Activated gamma-delta T cell treated with anti-CD3 and anti-CD28 coated beads, Interleukin-2, amount 50 U/mL, for 16 hours (primary cell): ENCODE data around the gene CARHSP1.
"Not testable (repeated sequence)": the region's sequence is repeated elsewhere in the genome, so short reads cannot be mapped to it uniquely, and the experiment has no call there.

Experiments used
- DNase-seq: peaks from one replicate; pipeline ENCODE4 v3.0.0-alpha.2; 2020; ENCODE audit warnings: low read depth

Gene CARHSP1

DNA sequence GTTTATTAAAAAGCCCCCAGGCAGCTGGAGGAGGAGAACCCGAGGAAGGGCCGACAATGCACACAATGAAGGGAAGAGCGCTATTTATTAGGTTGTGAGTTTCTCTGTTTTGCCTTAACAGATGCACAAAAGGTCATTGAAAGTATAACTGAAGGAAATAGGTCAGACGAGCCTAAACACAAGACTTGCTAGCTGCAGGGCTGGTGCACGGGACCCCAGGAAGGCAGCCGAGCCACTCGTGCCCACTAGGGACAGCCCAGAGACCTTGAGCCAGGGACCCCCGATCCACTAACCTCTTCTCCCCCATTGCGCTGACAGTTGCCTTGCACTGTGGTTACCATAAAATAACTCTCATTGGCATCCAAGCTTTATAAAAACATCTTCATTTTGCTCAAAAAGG lies 24.6 kb upstream of the CARHSP1 start:
- no peak for DNase-seq

DNA sequence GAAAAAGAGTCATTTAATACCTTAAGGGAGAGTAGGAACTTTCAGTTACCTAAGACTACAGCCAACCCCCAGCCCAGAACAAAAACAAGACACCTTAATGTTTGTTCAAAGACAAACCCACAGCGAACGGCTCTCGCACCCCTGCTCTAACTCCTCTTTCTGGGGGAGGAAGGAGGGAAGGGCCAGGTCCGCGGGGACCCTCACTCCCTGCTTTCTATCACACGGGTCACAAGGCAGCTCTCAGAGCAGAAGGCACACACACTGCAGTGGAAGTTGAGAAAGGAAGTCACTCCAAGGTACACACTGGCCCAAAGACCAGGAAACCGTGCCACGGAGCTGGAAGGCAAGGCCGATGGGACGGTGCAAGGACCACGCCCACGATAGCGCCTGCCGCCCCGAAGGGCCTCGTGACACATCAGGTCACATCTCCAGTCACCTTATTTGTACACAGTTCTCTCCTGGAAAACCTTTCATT lies 23.3 kb upstream of the CARHSP1 start:
- DNase-seq: no peak

DNA sequence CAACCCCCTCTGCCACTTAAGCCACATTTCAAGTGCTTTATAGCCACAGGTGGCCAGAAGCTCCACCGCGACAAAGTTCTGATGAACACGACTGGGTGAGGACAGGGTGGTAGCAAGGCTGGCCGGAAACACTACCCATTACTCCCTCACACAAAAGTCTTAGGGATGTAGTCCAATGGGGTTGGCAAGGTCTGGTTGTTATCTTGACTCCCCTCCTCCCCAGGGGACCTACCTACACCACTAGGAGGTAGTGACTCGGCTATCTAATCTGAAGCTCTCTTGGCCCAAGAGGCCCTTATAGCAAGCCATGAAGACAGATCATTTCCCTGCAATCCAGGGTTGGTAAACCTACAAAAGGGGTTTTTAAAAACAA lies 21.7 kb upstream of the CARHSP1 start:
- DNase-seq: no peak

DNA sequence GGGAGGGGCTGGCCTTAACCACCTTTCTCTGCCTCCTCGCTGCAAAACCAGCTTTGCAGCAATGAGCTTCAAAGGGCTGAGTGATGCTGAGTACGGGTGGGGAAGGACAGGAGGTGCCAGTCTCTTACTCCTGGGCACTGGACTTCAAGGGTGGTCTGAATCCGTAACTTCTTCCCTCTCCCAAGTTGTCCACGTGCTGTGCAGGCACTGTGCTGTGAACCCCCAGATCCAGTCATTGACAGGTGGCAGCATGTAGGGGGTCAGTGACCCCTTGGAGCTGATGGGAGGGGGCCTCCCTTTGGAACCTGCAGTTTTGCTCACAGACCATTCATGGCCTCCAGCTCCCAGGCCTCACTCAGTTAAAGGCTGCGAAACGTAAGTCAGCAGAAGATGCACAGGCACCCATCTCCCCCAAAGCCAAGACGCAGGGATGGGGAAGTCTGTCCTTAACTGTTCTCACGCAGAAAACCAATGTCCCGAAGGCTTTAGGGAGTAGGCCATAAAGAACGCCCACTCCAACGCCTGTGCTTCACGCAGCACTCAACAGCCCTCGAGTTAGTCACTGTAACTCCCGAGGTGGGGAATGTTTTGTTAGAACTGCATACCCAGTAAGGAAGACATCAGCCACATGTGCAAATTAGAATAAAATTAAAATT lies 21.2 kb upstream of the CARHSP1 start:
- DNase-seq: no peak

DNA sequence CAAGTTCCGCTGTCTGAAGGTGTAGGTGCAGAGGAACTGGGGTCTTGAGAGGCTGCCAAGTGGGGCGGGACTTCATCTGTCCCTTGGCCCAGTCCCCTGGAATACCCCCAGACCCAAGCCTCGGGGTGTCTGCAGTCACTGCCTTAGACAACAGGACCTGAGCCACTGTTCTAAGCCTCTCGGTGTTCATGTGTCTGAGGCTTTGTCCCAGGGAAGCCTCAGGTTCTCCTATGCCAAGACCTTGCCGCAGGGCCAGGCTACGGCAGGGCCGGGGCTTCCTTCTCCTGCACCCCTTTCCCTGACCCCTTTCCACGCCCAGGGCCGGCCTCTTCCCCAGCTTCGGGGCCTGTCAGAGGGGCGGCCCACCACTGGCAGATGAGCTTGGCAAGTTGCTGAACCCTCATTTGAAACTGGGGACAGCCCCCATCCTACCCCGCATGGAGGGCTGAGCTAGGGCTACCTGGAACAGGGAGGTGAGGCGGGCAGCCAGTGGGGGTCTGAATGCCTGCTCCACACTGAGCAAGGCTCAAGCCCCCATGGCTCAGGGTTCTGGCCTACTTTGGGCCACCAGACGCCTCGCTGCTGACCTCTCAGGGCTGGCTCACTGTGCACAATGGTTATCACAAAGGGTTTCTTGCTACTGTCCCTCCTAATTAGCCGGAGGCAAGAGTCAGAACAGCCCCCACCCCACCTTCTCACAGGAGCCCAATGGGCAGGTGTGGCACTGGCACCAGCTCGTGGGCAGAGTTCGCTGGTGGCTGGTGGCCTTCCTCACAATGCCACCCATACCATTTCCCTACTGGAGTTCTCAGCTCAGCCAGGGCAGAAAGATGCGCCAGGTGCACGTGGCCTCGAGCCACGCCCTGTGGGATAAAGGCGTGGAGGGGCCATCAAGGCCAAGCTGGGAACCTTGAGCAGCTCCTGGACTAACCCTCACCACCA lies 20.4 kb upstream of the CARHSP1 start:
- no peak for DNase-seq

DNA sequence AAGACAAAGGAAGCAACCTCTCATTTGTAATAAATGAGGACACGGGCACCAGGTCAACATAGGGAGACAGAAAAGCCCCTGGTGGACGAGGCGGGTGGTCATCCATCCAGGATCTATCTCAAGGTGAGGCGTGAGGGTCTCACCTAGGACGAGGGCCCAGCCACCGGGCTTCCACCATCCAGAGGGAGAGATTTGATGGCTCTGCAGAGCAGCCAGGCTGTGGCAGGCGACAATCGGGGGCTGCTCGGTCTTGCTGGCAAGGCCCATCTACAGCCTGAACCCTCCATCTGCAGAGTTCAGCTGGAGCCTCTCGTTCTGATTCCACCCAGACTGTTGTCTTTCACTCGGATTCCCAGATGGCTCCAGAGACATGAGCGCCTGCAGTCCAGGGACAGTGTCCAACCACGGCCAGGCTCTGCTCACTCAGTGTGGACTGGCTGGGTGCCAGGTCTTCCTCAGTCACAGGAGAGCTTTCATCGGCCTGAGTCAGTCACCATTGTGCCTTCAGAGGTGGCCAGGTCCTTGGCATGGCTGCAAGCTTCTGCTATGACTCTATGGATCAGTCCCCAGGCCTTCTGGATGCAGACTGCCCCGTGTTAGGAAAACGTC lies 19.2 kb upstream of the CARHSP1 start:
- no peak for DNase-seq

DNA sequence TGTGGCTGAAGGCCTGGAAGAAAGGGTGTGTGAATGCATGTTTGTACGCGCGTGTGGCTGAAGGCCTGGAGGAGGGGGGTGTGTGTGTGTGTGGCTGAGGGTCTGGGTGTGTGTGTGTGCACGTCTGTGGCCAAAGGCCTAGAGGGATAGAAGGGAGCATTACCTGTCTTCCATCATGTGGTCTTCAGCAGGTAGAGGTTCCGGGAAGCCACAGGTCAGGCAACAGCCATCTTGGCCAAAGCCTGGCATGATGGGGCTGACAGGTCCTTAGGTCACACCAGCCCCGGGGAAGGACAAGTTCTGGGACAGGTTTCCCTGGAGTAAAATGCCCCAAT lies 18.6 kb upstream of the CARHSP1 start:
- no peak for DNase-seq

DNA sequence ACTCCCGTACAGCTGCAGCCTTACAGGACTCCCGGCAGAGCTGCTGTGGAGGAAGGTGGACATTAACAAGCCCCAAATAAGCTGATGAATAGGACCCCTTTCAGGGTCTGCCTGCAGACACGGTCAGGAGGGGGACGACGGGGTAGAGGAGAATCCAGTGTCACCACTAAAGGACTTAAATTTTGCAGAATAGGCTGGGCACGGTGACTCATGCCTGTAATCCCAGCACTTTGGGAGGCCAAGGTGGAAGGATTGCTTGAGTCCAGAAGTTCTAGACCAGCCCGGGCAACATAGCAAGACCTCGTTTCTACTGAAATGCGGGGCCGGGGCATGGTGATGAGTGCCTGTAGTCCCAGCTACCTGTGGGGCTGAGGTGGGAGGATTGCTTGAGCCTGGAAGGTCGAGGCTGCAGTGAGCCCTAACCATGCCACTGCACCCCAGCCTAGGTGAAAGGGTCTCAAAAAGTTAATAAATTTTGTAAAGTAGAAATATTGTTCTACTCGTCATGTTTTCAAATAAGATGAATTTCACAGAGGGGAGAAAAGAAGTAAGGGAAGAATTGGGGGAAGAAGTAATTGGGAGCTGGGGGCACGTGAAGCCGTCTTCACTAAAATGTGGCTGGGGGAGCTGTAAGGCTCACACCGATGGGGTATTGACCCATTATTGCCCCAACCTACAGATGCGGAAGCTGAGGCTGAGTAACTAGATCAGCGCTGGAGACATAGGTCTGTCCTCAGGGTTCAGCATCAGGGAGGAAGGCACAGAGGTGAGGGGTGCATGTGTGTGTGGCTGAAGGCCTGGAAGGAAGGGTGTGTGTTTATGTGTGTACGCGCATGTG lies 18.0 kb upstream of the CARHSP1 start:
- DNase-seq: no peak

DNA sequence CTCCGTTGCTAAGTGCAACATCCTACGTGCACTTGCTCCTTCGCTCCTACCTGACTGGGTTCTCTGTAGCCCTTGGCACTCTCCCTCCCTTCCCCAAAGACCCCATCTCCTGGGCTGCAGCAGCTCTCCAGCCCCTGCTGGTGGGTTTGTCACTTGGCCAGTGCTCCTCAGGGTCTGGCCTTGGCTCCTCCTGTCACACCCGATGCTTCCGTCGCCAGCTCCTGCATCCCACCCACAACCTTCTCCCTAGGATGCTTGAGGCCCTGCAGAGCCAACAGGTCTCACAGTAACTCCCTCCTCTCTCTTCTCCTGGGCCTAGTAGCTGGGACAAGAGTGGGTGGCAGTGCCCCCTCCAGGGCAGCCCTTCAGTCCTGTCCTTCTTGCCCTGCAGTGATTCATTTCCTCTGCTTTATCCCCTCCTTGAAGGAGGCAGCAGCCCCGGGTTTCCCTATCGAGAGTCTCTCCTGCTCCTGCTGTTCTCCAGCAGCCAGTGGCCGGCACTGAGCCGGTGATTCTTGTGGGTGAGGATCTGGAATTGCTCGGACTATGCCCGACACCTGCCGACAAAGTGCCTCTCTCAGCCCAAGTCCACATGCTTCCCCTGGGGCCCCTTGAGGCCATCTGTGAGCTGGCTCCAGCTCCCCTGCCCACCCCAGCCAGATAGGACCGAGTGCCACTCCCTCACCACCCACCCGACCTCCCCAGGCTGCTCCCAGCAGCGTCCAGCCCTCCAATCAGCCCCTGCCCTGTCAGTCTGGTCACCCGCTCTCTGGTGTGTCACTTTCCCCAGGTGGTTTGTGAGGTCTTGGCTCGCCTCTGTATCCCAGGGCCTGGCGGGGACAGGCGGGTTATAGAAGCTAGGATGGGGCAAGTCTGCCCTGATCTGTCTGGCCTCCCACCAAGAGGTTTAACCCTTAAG lies 17.1 kb upstream of the CARHSP1 start:
- DNase-seq: no peak

DNA sequence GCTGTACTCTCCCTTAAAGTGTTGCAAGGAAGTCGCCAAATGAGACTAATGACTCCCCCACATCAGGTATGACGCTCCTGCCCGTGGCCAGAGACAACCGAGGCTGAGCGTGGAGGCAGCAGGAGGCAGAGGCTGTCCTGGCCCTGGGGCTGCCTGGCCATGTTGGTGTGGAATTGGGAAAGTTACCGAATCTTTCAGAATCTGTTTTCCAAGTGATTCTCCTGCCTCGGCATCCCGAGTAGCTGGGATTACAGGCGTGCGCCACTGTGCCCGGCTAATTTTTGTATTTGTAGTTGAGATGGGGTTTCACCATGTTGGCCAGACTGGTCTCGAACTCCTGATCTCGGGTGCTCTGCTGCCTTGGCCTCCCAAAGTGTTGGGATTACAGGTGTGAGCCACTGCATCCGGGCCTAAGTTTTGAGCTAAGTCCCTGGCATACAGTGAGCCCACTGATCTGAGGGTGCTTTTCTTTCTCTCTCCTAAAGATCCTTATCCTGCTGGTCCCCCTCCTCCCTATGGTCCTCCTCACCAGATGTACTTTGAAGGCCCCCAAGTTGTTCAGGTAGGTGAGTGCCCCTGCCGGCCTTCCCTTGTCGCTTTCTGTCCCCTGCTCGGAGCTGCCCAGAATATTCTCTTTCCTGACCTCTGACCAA lies 14.0 kb upstream of the CARHSP1 start:
- DNase-seq: no peak

DNA sequence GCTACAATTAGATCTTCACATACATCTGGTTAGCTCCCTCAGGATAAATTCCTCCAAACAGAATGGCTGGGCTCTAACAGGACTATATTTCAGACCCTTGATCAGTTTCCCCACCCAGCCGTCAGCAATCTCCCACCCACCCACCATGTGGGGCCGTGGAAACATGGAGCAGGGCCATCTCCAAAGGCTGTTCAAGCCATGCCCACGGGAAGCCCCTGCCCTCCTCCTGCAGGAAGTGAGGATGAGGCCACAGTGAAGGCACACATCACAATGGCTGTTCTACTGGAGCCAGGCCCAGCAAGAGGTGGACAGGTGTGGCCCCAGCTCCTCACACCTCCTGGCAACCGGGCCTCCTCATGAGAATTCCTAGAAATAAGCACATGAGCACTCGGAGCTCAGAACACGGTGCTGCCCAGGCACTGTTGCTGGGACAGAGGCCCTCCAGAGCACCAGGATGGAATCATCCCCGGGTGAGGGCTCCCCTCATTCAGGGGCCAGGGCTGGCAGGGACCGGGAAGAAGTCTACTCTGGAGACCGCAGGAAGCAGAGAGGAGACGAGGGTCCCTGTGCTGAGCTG lies 13.3 kb upstream of the CARHSP1 start, which contains the start of gene LITAFD:
LITAFD (plus strand) TSS at position 311 of the 577 bp plus-strand sequence. CDS start 2,005 bp downstream, outside the sequence.
- DNase-seq: no peak

DNA sequence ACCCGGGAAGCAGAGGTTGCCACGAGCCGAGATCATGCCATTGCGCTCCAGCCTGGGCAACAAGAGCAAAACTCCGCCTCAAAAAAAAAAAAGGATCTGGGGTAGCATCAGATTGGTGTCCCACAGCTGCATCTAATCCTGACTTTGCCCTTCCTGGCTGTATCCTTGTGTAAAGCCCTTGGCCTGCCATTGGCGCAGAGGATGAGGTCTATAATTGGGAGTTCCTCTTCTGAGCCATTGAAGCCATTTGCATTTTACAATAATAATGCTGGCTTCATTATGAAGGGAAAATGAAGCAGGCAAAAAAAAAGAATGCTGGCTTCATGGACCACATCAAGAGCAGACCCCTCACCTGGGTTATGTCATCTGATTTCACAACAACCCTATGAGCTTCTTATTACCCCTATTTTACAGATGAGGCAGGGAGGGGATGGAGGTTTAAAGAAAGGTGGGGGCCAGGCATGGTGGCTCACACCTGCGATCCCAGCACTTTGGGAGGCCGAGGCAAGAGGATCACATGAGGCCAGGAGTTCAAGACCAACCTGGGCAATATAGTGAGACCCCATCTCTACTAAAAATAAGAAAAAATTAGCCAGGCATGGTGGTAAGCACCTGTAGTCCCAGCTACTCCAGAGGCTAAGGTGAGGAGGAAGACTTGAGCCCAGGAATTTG lies 12.2 kb upstream of the CARHSP1 start:
- no peak for DNase-seq

DNA sequence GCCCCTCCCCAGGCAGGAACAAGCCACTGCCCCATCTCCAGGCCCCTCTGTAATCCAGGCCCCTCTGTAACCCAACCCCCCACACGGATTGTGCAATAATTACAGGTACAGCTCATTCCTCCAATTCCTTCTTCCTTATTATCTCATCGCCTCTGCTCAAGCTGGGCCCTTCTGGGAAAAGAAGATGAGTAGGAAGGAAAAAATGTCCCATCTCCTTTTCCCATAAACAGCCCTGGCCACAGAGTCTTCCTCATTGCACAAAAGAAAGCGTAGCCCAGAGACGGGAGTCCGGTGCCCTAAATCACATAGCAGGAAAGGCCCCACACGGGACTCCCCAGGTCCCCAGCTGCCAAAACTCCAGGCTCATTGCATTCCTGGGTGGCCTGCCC lies 9.7 kb upstream of the CARHSP1 start:
- no peak for DNase-seq

DNA sequence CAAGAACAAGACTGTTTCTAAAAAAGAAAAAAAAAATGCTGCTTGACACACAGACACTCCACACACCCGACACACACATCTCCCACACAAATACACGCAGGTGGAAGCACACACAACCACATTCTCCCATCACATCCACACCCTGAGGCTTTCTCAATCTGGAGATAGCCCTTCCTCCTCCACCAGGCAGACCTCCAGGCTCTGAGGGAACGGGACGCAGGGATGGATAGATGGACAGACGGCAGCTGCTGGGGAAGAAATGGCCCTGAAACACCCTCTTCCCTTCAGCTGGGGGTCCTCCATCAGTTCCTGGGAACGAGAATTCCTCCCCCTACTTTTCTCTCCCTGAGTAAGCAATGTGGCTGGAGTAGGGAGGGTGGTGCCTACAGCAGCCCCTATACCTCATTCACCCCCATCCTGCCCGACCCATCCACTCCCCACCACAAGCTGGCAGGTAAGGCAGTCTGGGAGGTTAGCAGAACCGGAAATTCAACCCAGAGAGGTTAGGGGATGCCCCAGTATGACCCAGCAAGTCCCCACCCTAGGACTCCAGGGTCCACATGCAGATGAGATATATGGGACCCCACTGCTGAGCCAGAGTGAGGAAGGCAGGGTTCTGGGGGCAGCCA lies 9.2 kb upstream of the CARHSP1 start:
- DNase-seq: no peak

DNA sequence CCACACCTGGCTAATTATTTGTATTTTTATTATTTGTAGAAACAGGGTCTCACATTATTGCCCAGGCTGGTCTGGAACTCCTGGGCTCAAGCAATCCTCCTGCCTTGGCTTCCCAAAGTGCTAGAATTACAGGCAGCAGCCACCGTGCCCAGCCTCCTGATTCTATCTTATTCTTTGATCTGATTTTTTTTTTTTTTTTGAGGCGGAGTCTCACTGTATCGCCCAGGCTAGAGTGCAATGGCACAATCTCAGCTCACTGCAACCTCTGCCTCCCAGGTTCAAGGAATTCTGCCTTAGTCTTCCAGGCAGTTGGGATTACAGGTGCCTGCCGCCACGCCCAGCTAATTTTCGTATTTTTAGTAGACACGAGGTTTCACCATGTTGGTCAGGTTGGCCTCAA lies 6.5 kb upstream of the CARHSP1 start:
- not testable (repeated sequence) for DNase-seq

DNA sequence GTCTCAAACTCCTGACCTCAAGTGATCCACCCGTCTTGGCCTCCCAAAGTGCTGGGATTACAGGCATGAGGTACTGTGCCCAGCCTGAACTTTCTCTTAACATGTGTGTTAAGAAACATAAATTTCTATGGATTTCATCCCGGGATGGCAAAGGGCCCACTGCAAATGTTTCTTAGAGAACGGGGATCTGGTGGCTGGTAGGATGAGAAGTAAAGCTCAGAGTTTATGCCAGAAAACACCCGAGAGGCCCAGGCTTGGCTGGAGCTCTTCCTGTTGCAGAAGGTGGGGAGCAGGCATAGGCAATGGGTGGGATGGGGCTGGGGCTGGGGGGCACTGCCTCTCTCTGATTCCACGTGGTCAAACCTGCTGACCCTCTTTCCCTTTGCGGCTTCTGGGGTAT lies 5.6 kb upstream of the CARHSP1 start:
- DNase-seq: no peak

DNA sequence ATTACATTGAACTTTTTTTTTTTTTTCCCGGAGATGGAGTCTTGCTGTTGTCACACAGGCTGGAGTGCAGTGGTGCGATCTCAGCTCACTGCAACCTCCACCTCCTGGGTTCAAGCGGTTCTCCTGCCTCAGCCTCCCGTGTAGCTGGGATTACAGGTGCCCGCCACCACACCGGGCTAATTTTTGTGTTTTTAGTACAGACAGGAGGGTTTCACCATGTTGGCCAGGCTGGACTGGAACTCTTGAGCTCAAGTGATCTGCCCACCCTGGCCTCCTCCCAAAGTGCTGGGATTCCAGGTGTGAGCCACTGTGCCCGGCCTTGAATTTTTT lies 5.0 kb upstream of the CARHSP1 start:
- not testable (repeated sequence) for DNase-seq

DNA sequence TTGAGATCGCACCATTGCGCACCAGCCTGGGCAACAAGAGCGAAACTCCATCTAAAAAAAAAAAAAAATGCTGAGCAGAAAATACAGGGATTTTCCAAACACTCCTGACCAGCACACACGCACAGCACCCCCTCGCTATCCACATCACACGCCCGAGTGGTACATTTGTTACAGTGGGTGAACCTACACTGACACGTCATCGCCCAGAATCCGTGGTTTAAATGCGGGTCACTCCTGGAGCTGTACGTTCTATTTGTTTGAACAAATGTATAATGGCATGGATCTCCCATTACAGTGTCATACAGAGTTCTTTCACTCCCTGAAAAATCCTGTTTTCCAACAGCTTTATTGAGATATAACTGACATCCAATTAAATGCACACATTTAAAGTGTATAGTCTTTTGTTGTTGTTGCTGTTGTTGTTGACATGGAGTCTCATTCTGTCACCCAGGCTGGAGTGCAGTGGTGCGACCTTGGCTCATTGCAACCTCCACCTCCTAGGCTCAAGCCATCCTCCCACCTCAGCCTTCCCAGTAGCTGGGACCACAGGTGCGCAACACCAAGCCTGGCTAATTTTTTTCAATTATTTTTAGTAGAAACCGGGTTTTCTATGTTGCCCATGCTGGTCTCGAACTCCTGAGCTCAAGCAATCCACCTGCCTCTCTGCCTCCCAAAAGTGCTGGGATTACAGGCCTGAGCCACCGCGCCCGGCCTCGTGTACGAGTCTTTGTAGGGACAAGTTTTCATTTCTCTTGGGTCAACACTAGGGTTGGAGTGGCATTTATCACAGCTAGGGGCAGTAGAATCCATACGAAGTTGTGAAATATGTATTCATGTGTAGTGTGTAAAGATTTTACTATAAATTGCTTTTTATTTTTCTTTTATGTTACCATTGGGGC lies 4.4 kb upstream of the CARHSP1 start:
- no peak for DNase-seq
